Fibroblast of lung (primary cell): Measurements from ENCODE around the gene DGKA.

Experiments
- EZH2 ChIP-seq: IDR thresholded peaks from 2 replicates; pipeline ENCODE4 v1.5.1; 2012; ENCODE audit warnings: low read length, control low read depth, mild to moderate bottlenecking; ENCODE audit errors: missing control alignments
- TF ChIP-seq, protein P1 (sequence below), 2 donors: IDR thresholded peaks in 1 of 2; conservative IDR thresholded peaks in 1 of 2; 1 replicate in 1 of 2; 2 replicates in 1 of 2; pipeline ENCODE4 v1.5.1; 2011 to 2012; ENCODE audit warnings: low read length in 2 of 2, control low read depth in 1 of 2, inconsistent platforms in 1 of 2, low read depth in 1 of 2, mild to moderate bottlenecking in 1 of 2

DNA sequence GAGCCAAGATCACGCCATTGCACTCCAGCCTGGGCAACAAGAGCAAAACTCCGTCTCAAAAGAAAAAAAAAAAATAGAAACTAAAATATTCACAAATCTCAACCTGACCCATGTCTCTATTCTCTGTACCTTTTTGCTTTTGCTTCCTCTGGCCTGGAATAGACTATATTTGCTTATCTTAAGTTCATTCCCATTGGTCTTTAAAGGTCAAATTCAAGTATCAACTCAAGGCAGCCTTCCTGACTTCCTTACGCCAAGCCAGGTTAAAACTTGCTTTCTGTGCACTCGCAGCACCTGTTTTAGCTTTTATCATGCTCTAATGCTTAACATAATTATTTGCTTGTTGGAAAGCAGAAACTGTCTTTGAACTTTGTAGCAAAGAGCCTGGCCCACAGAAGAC is 18.1 kb upstream of the DGKA start:
- TF ChIP-seq, protein P1, sequence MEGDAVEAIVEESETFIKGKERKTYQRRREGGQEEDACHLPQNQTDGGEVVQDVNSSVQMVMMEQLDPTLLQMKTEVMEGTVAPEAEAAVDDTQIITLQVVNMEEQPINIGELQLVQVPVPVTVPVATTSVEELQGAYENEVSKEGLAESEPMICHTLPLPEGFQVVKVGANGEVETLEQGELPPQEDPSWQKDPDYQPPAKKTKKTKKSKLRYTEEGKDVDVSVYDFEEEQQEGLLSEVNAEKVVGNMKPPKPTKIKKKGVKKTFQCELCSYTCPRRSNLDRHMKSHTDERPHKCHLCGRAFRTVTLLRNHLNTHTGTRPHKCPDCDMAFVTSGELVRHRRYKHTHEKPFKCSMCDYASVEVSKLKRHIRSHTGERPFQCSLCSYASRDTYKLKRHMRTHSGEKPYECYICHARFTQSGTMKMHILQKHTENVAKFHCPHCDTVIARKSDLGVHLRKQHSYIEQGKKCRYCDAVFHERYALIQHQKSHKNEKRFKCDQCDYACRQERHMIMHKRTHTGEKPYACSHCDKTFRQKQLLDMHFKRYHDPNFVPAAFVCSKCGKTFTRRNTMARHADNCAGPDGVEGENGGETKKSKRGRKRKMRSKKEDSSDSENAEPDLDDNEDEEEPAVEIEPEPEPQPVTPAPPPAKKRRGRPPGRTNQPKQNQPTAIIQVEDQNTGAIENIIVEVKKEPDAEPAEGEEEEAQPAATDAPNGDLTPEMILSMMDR (conservative IDR thresholded peaks at IDR 0.05 in 1 of 2, IDR thresholded peaks at IDR 0.05 in 1 of 2; ENCODE audit: low read depth in 1 of 2, low read length in 2 of 2) = no peak
- TF ChIP-seq EZH2 = no peak
